Choroid plexus epithelial cell (primary cell): Measurements from ENCODE around the gene MAGEH1.
"Not testable (repeated sequence)": the region's sequence is repeated elsewhere in the genome, so short reads cannot be mapped to it uniquely, and the experiment has no call there.

Experiments used
- DNase-seq: peaks from one replicate; pipeline ENCODE4 v3.0.0-alpha.2; 2010; ENCODE audit warnings: low read depth
- H3K4me3 ChIP-seq: 2 replicates; pipeline ENCODE4 v1.5.1; 2011; ENCODE audit warnings: low read depth, mild to moderate bottlenecking, control low read depth, low read length, moderate library complexity
- TF ChIP-seq, protein P1 (sequence below): conservative IDR thresholded peaks from 2 replicates; pipeline ENCODE4 v1.5.1; 2011; ENCODE audit warnings: low read depth, mild to moderate bottlenecking, control low read depth, inconsistent platforms, low read length, moderate library complexity

Gene MAGEH1

DNA sequence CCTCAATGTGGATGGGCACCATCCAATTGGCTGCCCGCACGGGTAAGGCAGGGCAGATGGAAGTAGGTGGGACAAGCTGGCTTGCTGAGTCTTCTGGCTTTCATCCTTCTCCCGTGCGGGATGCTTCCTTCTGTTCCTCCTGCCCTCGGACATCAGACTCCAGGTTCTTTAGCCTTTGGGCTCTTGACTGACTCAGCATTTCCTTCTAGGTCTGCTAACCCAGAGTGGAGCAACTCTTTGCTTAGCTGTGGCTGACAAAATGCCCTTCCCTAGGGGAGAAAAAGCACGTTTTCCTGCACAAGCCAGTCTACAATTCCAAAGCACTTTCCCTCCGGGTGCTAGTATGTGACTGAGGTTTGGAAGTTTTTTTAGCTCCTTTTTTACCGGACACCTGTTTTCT lies 28.0 kb downstream of the MAGEH1 start:
- not testable (repeated sequence) for DNase-seq, H3K4me3 ChIP-seq

DNA sequence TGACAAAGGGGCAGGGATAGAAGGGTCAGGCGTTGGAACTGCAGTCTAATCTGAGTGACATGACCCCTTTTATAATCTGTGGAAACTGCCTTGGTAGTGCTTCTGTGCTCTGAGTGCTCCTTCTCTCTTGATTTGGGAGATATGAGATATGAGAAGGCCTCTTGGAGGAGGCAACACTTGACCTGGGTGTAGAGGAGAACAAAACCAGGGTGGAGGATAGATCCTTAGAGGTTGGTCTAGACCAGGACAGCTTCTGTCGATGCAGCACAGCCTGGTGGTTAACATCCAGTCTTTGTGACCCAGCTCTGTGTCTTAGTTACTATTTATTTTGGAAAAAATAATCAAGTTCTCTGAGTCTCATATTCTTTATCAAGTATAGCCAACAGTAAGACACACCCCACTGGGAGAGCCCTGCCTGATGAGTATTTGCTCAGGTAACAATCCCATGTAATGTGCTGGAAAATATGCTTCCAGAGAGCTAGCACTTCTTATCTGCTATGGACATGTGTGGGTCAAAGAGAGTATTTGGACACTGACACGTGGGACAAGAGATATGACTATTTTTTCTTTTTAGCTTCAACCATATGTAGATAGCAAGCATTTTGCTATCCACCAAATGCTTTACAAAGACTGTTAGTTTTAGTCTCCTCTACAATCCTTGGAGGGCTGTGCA lies 28.6 kb downstream of the MAGEH1 start:
- TF ChIP-seq, protein P1, sequence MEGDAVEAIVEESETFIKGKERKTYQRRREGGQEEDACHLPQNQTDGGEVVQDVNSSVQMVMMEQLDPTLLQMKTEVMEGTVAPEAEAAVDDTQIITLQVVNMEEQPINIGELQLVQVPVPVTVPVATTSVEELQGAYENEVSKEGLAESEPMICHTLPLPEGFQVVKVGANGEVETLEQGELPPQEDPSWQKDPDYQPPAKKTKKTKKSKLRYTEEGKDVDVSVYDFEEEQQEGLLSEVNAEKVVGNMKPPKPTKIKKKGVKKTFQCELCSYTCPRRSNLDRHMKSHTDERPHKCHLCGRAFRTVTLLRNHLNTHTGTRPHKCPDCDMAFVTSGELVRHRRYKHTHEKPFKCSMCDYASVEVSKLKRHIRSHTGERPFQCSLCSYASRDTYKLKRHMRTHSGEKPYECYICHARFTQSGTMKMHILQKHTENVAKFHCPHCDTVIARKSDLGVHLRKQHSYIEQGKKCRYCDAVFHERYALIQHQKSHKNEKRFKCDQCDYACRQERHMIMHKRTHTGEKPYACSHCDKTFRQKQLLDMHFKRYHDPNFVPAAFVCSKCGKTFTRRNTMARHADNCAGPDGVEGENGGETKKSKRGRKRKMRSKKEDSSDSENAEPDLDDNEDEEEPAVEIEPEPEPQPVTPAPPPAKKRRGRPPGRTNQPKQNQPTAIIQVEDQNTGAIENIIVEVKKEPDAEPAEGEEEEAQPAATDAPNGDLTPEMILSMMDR, result no peak
- DNase-seq, result no peak
- H3K4me3 ChIP-seq, result no peak overlapping the region

DNA sequence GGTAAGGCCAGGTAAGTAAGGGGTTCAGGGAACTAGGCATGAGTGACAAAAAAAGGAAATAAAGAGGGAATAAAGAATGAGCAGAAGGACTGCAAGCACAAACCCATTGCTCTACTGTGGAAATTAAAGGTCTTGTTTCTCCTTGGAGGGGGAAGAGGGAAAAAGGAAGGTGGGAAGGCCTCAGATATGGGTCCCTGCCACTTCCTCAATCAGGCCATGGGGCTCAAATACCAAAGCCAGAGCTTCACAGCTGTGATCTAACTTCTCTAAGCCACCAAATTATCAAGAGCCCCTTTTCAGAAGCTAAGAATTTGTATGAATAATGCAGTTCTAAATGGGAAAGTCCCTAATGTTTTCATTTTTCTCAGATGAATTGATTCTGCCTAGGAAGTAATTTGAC lies 33.0 kb downstream of the MAGEH1 start:
- TF ChIP-seq, protein P1, result no peak
- DNase-seq, result no peak
- no peak overlapping the region for H3K4me3 ChIP-seq

DNA sequence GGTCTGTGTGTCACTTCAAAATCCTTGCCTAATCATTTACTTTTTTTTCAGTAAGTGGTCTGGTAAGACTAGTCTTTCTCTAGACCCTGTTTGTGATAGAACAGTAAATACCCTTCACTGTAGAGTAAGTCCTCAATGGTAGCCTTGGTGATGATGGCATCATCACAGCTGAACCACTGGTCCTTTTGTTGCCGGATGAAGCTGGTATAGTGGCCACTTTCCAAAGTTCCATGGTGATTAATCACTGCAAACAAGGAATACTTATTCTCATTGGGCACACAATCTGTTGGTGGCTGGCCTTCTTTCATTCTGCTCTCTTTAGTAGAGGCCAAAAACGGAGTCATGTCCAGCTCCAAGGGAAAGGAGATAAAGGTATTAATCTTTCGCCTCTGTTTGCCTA lies 34.8 kb downstream of the MAGEH1 start:
- TF ChIP-seq, protein P1, result no peak
- H3K4me3 ChIP-seq, result no peak overlapping the region
- no peak for DNase-seq

DNA sequence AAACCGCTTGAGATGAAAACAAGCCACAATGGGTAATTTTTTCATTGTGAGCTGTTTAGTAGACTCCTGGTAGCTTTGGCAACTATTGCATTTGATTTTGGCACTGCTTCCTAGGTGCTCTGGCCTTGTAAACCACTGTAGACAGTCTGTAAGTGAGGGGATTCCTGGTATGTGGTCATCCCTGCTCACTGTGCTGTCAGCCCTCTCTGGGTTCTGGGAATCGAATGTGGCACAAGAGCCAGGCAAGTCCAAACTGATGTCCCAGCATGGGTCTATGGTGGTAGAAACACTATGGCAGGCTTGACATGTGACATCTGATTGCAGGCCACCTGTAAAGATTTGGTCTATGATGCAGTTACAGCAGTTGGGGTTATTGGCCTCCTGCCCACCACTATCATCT lies 35.2 kb downstream of the MAGEH1 start:
- no peak for DNase-seq
- TF ChIP-seq, protein P1, result no peak
- H3K4me3 ChIP-seq, result no peak overlapping the region

DNA sequence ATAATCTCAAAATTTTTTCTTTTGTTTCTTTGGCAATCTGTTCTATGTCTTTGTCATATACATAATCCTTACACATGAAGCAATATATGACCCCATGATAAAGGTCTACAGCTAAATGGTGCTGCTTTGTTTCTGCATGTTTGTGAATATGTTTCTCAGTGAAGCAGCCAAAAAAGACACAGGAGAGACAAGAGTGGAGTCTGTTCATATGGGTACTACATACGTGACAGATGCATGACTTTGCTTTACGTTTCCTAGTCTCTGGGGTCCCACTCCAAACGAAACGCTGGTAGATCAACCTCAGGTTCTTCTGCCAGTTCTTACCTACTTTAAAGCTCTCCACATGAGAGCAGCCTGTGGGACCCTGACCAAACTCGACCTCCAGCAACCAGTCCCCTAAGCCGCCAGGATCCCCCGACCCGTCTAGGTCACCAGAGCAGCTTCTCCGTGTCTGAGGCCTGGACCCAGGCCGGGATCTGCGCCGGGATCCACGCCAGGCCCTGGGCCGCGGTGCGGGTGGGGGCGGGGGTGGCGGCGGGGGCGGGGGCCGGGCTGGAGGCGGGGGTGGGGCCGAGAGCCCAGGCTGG lies 36.2 kb downstream of the MAGEH1 start:
- H3K4me3 ChIP-seq, result peak overlapping the region; percentile 69
- TF ChIP-seq, protein P1, result no peak
- DNase-seq, result no peak

DNA sequence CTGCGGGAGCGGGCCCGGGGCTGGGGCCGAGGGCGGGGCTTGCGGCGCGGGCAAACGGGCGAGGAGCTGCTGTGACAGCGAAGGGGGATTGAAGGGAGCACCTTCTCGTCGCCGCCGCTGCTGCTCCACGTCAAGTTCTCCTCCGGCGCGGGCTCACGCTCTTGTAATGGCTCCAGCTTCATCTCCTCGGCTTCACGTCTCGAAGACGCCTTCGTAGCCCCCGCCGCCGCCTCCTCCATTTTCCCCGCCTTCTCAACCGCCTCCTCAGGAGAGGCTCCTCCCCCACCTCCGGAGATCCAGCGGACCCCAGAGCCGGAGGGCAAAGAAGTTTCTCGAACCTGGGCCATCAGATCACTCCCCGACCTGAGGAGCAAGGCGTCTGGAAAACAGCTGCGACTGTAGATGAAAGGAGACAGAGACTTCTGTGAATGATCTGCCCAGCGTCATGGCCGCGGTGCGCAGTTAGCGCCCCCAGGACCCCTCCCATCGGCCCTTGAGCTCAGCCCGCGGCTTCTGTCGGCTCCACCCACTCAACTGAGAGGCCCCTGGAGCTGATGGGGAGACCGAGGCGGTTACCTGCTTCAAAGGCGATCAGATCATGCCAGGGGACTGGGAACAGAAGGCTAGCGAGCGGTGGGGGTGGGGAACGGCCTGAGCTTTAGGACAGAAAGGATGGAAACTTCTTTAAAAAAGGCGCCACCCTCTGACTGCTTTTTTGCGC lies 36.8 kb downstream of the MAGEH1 start:
- peak; percentile 68 for DNase-seq
- TF ChIP-seq, protein P1, result no peak
- H3K4me3 ChIP-seq, result peak overlapping the region; percentile 69
